ENCODE measurements around the gene HMGN5. TPM values are rescaled to one million over a fixed set of nuclear protein-coding genes. Genes with fewer than 3 reads are reported as not detected.

Gene HMGN5
- total RNA-seq, 4 donors from 2014 or later, result 7.2 to 29.4 (median 8.1) TPM

GRCh38 chrX:81120936-81121371 is 80.8 kb downstream of the HMGN5 start:
- Histone ChIP-seq H3K27me3 (peaks cover 0 to 8% of the 10 kb centered on the region in 2 donors), H3K4me3 (peak overlapping the region; percentile 34 to 63 (median 45)), H3K9me3 (no peaks in the 10 kb centered on the region), H3K27ac (peak overlapping the region in 3 of 4 donors; percentile 45 to 74 (median 72)), H3K36me3 (no peaks in the 10 kb centered on the region), H3K4me1 (peaks cover 0 to 4% (median 0%) of the 10 kb centered on the region in 4 donors)
- TF ChIP-seq CTCF (IDR thresholded peaks at IDR 0.05) (peak in 4 of 5 experiments; percentile 31 to 48 (median 44)), POLR2A (IDR thresholded peaks at IDR 0.05) (no peak)
- DNase-seq (ENCODE audit: low spot score in 2 of 2), result peak; percentile 11 to 19
- 0 to 17% methylated on average over 8 to 12 of the region's 12 CpGs for WGBS, 2 donors

GRCh38 chrX:81120258-81120935 is 81.3 kb downstream of the HMGN5 start:
- H3K9me3 ChIP-seq, result no peaks in the 10 kb centered on the region
- 0 to 23% methylated on average over 17 of the region's 17 CpGs for WGBS, 2 donors
- DNase-seq (ENCODE audit: low spot score in 2 of 2), result no peak
- TF ChIP-seq EP300 (IDR thresholded peaks at IDR 0.05), result no peak
- TF ChIP-seq CTCF (IDR thresholded peaks at IDR 0.05), result no peak
- TF ChIP-seq POLR2A (IDR thresholded peaks at IDR 0.05), result no peak
- H3K27me3 ChIP-seq, result peaks cover 0 to 8% of the 10 kb centered on the region in 2 donors
- H3K4me1 ChIP-seq, result peaks cover 0 to 4% (median 0%) of the 10 kb centered on the region in 4 donors
- H3K4me3 ChIP-seq, result peak overlapping the region; percentile 34 to 63 (median 45)
- no peaks in the 10 kb centered on the region for H3K36me3 ChIP-seq
- H3K27ac ChIP-seq, result peak overlapping the region in 3 of 4 donors; percentile 45 to 74 (median 72)

GRCh38 chrX:81114757-81115156 is 87.0 kb downstream of the HMGN5 start:
- H3K9me3 ChIP-seq, result no peaks in the 10 kb centered on the region
- WGBS, 2 donors, result 68 to 85% methylated on average over 2 of the region's 2 CpGs
- no peak overlapping the region for H3K27ac ChIP-seq
- TF ChIP-seq CTCF (IDR thresholded peaks at IDR 0.05) (no peak), EP300 (IDR thresholded peaks at IDR 0.05) (no peak), POLR2A (IDR thresholded peaks at IDR 0.05) (no peak)
- H3K4me3 ChIP-seq, result no peak overlapping the region
- peaks cover 0 to 2% (median 0%) of the 10 kb centered on the region in 4 donors for H3K4me1 ChIP-seq
- DNase-seq (ENCODE audit: low spot score in 2 of 2), result no peak
- no peaks in the 10 kb centered on the region for H3K27me3 ChIP-seq
- H3K36me3 ChIP-seq, result no peaks in the 10 kb centered on the region

- 77 to 93% methylated on average over 3 of the region's 3 CpGs for WGBS, 2 donors
- DNase-seq (ENCODE audit: low spot score in 2 of 2), result no peak
- Histone ChIP-seq H3K4me1 (no peaks in the 10 kb centered on the region), H3K27me3 (no peaks in the 10 kb centered on the region), H3K36me3 (no peaks in the 10 kb centered on the region), H3K9me3 (no peaks in the 10 kb centered on the region), H3K27ac (no peak overlapping the region), H3K4me3 (no peak overlapping the region)
- TF ChIP-seq CTCF (IDR thresholded peaks at IDR 0.05), result no peak
- no peak for TF ChIP-seq EP300 (IDR thresholded peaks at IDR 0.05)
- no peak for TF ChIP-seq POLR2A (IDR thresholded peaks at IDR 0.05)
Measured at GRCh38 chrX:81110286-81110685, 91.4 kb downstream of the HMGN5 start.

- Histone ChIP-seq H3K9me3 (peaks cover 0 to 3% (median 0%) of the 10 kb centered on the region in 4 donors), H3K27me3 (no peaks in the 10 kb centered on the region), H3K27ac (no peak overlapping the region), H3K36me3 (no peaks in the 10 kb centered on the region), H3K4me1 (no peaks in the 10 kb centered on the region), H3K4me3 (no peak overlapping the region)
- TF ChIP-seq POLR2A (IDR thresholded peaks at IDR 0.05), result no peak
- no peak for TF ChIP-seq EP300 (IDR thresholded peaks at IDR 0.05)
- no peak for TF ChIP-seq CTCF (IDR thresholded peaks at IDR 0.05)
- no peak for DNase-seq (ENCODE audit: low spot score in 2 of 2)
- 81% methylated on average over 2 of the region's 2 CpGs; no CpG with 5 or more reads in 1 of the 2 donors for WGBS, 2 donors
Measured at GRCh38 chrX:81082649-81083048, 119.1 kb downstream of the HMGN5 start.

Measured in tibial nerve (tissue), 4 donors.